ENCODE measurements around the gene COL27A1. TPM values are rescaled to one million over a fixed set of nuclear protein-coding genes. Genes with fewer than 3 reads are reported as not detected.

COL27A1 gene
- total RNA-seq, 3 donors from 2014 or later = 3.5 to 22.0 (median 6.7) TPM

DNA sequence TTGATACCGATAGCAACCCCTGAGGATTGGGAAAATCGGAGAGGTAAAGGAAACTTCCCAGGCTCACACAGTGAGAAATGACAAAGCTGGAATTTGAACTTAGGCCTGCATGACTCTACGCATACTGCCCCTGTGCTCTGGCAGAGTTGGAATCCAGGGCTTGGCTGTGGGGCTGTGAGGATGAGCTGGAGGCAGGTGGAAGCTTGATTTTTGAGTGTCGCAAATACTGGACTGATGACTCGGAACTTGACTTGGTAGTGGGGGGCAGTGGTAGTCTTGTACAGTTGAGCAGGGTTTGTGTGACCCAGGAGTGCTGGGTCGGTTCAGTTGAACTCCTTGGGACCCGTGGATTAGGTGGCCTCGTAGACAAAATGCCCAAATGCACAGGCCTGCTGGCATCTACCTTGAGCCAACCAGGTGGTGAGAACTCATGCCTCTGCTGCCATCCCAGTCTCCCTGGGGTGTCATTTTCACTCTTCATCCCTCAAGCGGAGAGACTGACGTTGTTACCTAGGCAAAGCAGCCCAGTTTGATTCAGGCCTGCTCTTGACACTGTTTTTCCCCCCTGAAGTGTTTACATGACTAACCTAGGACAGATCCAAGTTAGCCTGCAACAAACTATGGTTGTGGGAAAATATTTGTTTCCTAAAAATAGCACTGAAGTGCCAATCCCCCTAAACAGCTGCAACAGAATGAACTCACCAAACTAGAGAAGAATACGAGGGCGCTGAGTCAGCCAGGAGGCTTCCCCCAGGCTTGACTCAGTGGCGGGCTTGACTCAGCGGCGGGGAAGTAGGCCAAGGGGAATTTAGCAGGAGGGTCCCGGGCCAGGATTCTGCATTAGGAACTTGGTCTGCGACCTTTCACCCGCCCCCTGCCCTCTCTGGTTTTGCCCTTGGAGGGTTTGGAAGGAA, 121.8 kb downstream of the COL27A1 start:
- H3K9me3 ChIP-seq = no peaks in the 10 kb centered on the region
- no peaks in the 10 kb centered on the region for H3K27me3 ChIP-seq
- no peak overlapping the region for H3K4me3 ChIP-seq
- no peak for TF ChIP-seq POLR2A (IDR thresholded peaks at IDR 0.05)
- H3K27ac ChIP-seq = no peak overlapping the region
- no peaks in the 10 kb centered on the region for H3K36me3 ChIP-seq
- intact Hi-C loops (cut with DNase I; ENCODE audit: low total_unique reads) = loop anchor here (5.0 kb wide), 1 partner anchor 125 kb away; no protein-coding TSS in a partner anchor
- DNase-seq (ENCODE audit: low spot score in 2 of 2) = peak in 1 of 2 donors; percentile 44
- H3K4me1 ChIP-seq = no peaks in the 10 kb centered on the region

DNA sequence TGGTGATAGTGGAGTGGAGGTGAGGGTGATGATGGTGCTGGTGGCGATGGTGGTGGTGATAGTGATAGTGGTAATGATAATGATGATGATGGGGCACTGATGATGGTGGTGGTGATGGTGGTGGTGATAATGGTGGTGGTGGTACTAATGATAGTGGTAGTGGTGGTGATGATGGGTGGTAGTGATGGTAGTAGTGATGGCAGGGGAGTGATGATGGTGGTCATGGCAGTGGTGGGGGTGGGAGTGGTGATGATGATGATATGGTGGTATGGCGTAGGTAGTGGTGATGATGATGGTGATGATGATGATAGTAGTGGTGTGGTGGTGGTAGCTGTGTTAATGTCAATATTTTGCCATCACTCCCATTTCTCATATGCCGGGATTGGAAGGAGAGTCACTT, 123.0 kb downstream of the COL27A1 start:
- intact Hi-C loops (cut with DNase I; ENCODE audit: low total_unique reads) = loop anchor here (5.0 kb wide), 1 partner anchor 126 kb away; no protein-coding TSS in a partner anchor
- H3K4me3 ChIP-seq = no peak overlapping the region
- TF ChIP-seq POLR2AphosphoS5 (IDR thresholded peaks at IDR 0.05) (no peak), POLR2A (IDR thresholded peaks at IDR 0.05) (no peak)
- TF ChIP-seq, protein P1, sequence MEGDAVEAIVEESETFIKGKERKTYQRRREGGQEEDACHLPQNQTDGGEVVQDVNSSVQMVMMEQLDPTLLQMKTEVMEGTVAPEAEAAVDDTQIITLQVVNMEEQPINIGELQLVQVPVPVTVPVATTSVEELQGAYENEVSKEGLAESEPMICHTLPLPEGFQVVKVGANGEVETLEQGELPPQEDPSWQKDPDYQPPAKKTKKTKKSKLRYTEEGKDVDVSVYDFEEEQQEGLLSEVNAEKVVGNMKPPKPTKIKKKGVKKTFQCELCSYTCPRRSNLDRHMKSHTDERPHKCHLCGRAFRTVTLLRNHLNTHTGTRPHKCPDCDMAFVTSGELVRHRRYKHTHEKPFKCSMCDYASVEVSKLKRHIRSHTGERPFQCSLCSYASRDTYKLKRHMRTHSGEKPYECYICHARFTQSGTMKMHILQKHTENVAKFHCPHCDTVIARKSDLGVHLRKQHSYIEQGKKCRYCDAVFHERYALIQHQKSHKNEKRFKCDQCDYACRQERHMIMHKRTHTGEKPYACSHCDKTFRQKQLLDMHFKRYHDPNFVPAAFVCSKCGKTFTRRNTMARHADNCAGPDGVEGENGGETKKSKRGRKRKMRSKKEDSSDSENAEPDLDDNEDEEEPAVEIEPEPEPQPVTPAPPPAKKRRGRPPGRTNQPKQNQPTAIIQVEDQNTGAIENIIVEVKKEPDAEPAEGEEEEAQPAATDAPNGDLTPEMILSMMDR (IDR thresholded peaks at IDR 0.05) = no peak
- H3K27me3 ChIP-seq = no peaks in the 10 kb centered on the region
- H3K36me3 ChIP-seq = no peaks in the 10 kb centered on the region
- no peaks in the 10 kb centered on the region for H3K9me3 ChIP-seq
- H3K27ac ChIP-seq = no peak overlapping the region
- no peak for DNase-seq (ENCODE audit: low spot score in 2 of 2)
- no peaks in the 10 kb centered on the region for H3K4me1 ChIP-seq

DNA sequence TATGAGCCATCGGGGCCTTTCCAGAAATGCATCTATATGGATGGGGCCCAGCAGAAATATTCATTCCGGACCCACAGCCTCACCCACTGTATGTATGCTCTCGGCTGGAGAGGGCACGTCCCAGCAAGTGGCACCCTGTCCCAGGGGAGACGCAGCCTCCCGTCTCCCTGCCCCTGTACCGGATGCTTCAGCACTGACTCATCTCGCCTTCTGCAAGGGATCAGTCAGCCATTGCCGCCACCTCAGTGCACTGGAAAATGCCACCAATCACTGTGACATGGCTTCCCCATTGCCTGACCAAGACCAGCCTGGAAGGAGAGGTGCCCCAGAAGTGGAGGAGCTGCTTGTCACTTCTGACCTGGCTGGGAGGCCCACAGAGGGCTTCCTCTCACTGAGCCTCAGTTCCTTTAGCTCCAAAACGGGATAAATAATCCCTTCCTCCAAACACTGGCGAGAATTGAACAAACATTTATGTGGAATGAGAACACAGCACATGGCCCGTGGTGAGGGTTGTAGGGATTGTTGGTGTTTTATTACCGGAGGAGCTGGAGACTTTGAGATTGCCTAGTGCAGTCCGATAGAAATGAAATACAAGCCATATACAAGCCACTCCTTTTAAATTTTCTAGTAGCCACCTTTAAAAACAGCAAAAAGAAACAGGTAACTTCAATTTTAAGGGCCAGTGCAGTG, 123.7 kb downstream of the COL27A1 start:
- Histone ChIP-seq H3K36me3 (no peaks in the 10 kb centered on the region), H3K9me3 (no peaks in the 10 kb centered on the region), H3K4me1 (no peaks in the 10 kb centered on the region), H3K27ac (no peak overlapping the region), H3K27me3 (no peaks in the 10 kb centered on the region), H3K4me3 (no peak overlapping the region)
- intact Hi-C loops (cut with DNase I; ENCODE audit: low total_unique reads) = loop anchor here (5.0 kb wide), 1 partner anchor 127 kb away; no protein-coding TSS in a partner anchor
- TF ChIP-seq POLR2AphosphoS5 (IDR thresholded peaks at IDR 0.05) (no peak), POLR2A (IDR thresholded peaks at IDR 0.05) (no peak)
- TF ChIP-seq, protein P1 (IDR thresholded peaks at IDR 0.05) = no peak
- DNase-seq (ENCODE audit: low spot score in 2 of 2) = no peak

DNA sequence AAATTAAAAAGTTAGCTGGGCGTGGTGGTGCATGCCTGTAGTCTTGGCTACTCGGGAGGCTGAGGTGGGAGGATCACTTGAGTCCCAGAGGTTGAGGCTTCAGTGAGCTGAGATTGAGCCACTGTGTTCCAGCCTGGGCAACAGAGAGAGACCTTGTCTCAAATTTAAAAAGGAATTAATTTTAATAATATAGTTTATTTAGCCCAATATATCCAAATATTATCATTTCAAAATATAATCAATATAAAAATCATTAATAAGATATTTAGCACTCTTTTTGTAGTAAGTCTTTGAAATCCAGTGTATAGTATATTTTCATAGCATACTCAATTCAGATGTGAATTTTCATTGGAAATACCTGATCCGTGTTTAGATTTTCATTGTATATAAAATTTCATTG, 124.4 kb downstream of the COL27A1 start:
- TF ChIP-seq, protein P1 (IDR thresholded peaks at IDR 0.05) = no peak
- no peak for TF ChIP-seq POLR2AphosphoS5 (IDR thresholded peaks at IDR 0.05)
- no peak for TF ChIP-seq POLR2A (IDR thresholded peaks at IDR 0.05)
- no peaks in the 10 kb centered on the region for H3K9me3 ChIP-seq

DNA sequence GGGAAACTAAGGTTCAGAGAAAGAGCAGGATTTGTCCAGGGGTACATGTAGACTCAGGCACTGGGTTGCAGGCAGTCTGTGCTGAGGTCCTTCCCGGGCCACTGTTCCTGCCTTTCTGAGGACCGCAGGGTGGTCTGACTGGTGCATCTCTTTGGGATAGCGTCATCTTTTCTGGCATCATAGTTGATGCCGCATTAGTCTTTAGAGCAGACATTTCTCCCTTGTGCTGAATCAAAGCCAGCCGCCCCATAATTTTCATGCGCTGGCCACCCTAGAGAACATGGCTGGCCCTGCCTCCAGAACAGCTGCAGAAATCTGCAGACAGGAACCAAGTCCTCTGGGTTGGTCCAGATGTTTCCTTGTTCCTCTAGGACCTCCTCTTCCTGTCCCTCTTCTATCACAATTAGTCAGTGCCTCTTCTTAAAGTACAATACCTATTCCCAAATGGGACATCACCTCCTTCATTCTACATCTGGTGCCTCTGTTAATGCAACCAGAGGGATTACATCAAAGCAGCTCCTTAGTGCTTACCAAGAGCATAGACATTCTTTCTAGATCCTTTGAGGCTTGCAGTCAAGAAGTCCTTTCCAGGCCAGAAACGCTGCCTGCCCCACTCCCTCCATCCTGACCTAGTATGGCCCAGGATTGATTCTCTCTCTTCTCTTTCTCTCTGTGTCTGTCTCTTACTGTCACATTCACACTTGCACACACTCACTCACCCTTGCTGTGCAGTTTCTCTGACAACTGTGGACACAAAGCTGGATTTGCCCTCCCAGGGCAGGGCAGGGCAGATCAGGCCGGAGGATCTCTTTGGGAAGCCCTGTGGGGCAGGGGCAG, 125.5 kb downstream of the COL27A1 start:
- intact Hi-C loops (cut with DNase I; ENCODE audit: low total_unique reads) = no loop called here
- H3K27ac ChIP-seq = no peak overlapping the region
- no peak overlapping the region for H3K4me3 ChIP-seq
- no peaks in the 10 kb centered on the region for H3K36me3 ChIP-seq
- no peaks in the 10 kb centered on the region for H3K27me3 ChIP-seq
- no peaks in the 10 kb centered on the region for H3K9me3 ChIP-seq
- no peak for TF ChIP-seq POLR2AphosphoS5 (IDR thresholded peaks at IDR 0.05)
- TF ChIP-seq POLR2A (IDR thresholded peaks at IDR 0.05) = no peak
- TF ChIP-seq, protein P1 (IDR thresholded peaks at IDR 0.05) = no peak
- H3K4me1 ChIP-seq = no peaks in the 10 kb centered on the region
- no peak for DNase-seq (ENCODE audit: low spot score in 2 of 2)

More for the DNA sequence above, 124.4 kb downstream of the COL27A1 start:
- DNase-seq (ENCODE audit: low spot score in 2 of 2) = no peak
- Histone ChIP-seq H3K4me1 (no peaks in the 10 kb centered on the region), H3K36me3 (no peaks in the 10 kb centered on the region), H3K27ac (no peak overlapping the region), H3K4me3 (no peak overlapping the region), H3K27me3 (no peaks in the 10 kb centered on the region)
- intact Hi-C loops (cut with DNase I; ENCODE audit: low total_unique reads) = loop anchor here (5.0 kb wide), 1 partner anchor 127 kb away; no protein-coding TSS in a partner anchor
